Upper lobe of right lung (tissue), 1 donor: Measurements from ENCODE around the gene RGS12. TPM values are rescaled to one million over a fixed set of nuclear protein-coding genes. Genes with fewer than 3 reads are reported as not detected.

Source experiments
- ATAC-seq: fragments of 200-7000 bp; cut with Tn5 transposase; one replicate; pipeline ENCODE4 v1.9.1; 2020; ENCODE audit warnings: mild to moderate bottlenecking, moderate library complexity
- DNase-seq: peaks from one replicate; pipeline ENCODE4 v3.0.0-alpha.2; 2020
- H3K27ac ChIP-seq: fragments of 200-600 bp; one replicate; pipeline ENCODE4 v1.8.0; 2022
- H3K27me3 ChIP-seq: fragments of 200-600 bp; one replicate; pipeline ENCODE4 v1.8.0; 2022; ENCODE audit warnings: mild to moderate bottlenecking
- H3K36me3 ChIP-seq: fragments of 200-600 bp; one replicate; pipeline ENCODE4 v1.8.0; 2022
- H3K4me1 ChIP-seq: fragments of 200-600 bp; one replicate; pipeline ENCODE4 v1.8.0; 2022
- H3K4me3 ChIP-seq: fragments of 200-600 bp; one replicate; pipeline ENCODE4 v1.8.0; 2022; ENCODE audit warnings: mild to moderate bottlenecking
- H3K9me3 ChIP-seq: fragments of 200-600 bp; one replicate; pipeline ENCODE4 v1.8.0; 2022
- CTCF ChIP-seq: fragments of 200-600 bp; IDR thresholded peaks from one replicate; pipeline ENCODE4 v1.8.0; 2022; ENCODE audit warnings: antibody characterized with exemption
- intact Hi-C: fragments of 100-400 bp; cut with DNase I; formaldehyde crosslinking; loops from one replicate; pipeline ENCODE4 v1.11.0; 2022
- long read RNA-seq: library from polyadenylated mRNA; unstranded; transcript quantifications from one replicate; pipeline ENCODE4 v2.0.0, GENCODE V29; 2021
- total RNA-seq: library from RNA; stranded (reverse); fragmentation: NEBNext Ultra II Directional; extraction: Animal tissue kit (Norgen Biotek cat#: 25700); gene quantifications from one replicate; pipeline ENCODE4 v1.2.1, GENCODE V29; 2021
- donor health status: DM: no; HTN: yes; CAD: no; lungs with severe emphysema.

The RGS12 gene
- total RNA-seq, result 58.2 TPM
- long read RNA-seq, partial matches to known transcripts, result 58 of 85 reads
- long read RNA-seq, other reads (novel, unspliced or antisense), result 23 of 85 reads

- no peak for TF ChIP-seq CTCF
- peak within 1 kb of the TSS; percentile 76 for H3K4me3 ChIP-seq
- DNase-seq (peak; percentile 98), ATAC-seq (peak; percentile 94)
- no peaks in the 10 kb centered on the region for H3K27me3 ChIP-seq
- intact Hi-C loops, result no loop called here
- H3K36me3 ChIP-seq, result no peaks in the 10 kb centered on the region
- H3K4me1 ChIP-seq, result peaks cover 20% of the 10 kb centered on the region
- no peaks in the 10 kb centered on the region for H3K9me3 ChIP-seq
- peak within 1 kb of the TSS; percentile 91 for H3K27ac ChIP-seq
These were observed at the start of gene RGS12 for GRCh38 chr4:3292571-3293400. RGS12 (plus strand) TSS chr4:3293021; CDS start chr4:3316171, 23,150 bp downstream.

- no peak overlapping the region for H3K4me3 ChIP-seq
- no peak overlapping the region for H3K27ac ChIP-seq
These were observed 49.6 kb upstream of the RGS12 start for GRCh38 chr4:3243136-3243780.

GRCh38 chr4:3244002-3244401, 48.8 kb upstream of the RGS12 start:
- Histone ChIP-seq H3K4me1 (no peaks in the 10 kb centered on the region), H3K36me3 (peaks cover 37% of the 10 kb centered on the region), H3K9me3 (no peaks in the 10 kb centered on the region), H3K4me3 (no peak overlapping the region), H3K27ac (no peak overlapping the region), H3K27me3 (no peaks in the 10 kb centered on the region)
- DNase-seq (no peak), ATAC-seq (no peak)
- no peak for TF ChIP-seq CTCF
- intact Hi-C loops, result no loop called here

More at GRCh38 chr4:3243136-3243780, 49.6 kb upstream of the RGS12 start:
- no peak for DNase-seq
- Histone ChIP-seq H3K9me3 (no peaks in the 10 kb centered on the region), H3K4me1 (no peaks in the 10 kb centered on the region), H3K27me3 (no peaks in the 10 kb centered on the region), H3K36me3 (peaks cover 44% of the 10 kb centered on the region)
- TF ChIP-seq CTCF, result no peak
- intact Hi-C loops, result no loop called here
- ATAC-seq, result no peak

GRCh38 chr4:3244747-3245146, 48.1 kb upstream of the RGS12 start:
- Histone ChIP-seq H3K4me1 (no peaks in the 10 kb centered on the region), H3K9me3 (no peaks in the 10 kb centered on the region), H3K4me3 (no peak overlapping the region), H3K27me3 (no peaks in the 10 kb centered on the region), H3K36me3 (peaks cover 29% of the 10 kb centered on the region), H3K27ac (no peak overlapping the region)
- no peak for TF ChIP-seq CTCF
- no peak for ATAC-seq
- intact Hi-C loops, result no loop called here
- no peak for DNase-seq

GRCh38 chr4:3245676-3246075, 47.1 kb upstream of the RGS12 start:
- peaks cover 20% of the 10 kb centered on the region for H3K36me3 ChIP-seq
- intact Hi-C loops, result no loop called here
- H3K4me3 ChIP-seq, result no peak overlapping the region
- ATAC-seq (no peak), DNase-seq (no peak)
- H3K27me3 ChIP-seq, result no peaks in the 10 kb centered on the region
- no peaks in the 10 kb centered on the region for H3K9me3 ChIP-seq
- no peaks in the 10 kb centered on the region for H3K4me1 ChIP-seq
- no peak overlapping the region for H3K27ac ChIP-seq
- no peak for TF ChIP-seq CTCF
